ENCODE results near the gene SUMO4.

The SUMO4 gene

DNA sequence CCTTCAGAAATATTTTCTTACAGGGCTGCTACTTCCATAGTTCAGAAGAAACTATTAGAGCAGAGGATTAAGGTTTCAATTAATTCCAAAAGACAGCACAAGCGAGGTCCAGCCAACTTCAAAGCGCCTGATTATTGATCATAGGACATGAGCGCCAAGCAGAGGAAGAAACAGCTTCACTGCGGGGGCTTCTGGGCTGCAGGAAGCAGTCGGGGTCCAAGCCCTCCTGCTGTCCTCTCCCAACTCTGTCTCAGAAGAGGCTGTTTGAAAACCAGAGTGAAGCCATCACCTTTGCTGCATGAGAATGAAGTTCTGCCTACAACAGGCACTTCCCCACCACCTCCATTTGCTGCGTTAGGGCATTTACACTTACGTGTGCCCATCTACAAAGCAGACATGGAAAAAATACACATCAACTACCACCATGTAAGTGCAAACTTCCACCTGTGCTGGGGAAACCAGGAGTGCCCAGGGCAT, 23.9 kb downstream of the SUMO4 start:
- CTCF ChIA-PET, result no interaction called here
- POLR2A ChIA-PET (ENCODE audit: low non-redundant PET), result no interaction called here
- TF ChIP-seq, protein P1, sequence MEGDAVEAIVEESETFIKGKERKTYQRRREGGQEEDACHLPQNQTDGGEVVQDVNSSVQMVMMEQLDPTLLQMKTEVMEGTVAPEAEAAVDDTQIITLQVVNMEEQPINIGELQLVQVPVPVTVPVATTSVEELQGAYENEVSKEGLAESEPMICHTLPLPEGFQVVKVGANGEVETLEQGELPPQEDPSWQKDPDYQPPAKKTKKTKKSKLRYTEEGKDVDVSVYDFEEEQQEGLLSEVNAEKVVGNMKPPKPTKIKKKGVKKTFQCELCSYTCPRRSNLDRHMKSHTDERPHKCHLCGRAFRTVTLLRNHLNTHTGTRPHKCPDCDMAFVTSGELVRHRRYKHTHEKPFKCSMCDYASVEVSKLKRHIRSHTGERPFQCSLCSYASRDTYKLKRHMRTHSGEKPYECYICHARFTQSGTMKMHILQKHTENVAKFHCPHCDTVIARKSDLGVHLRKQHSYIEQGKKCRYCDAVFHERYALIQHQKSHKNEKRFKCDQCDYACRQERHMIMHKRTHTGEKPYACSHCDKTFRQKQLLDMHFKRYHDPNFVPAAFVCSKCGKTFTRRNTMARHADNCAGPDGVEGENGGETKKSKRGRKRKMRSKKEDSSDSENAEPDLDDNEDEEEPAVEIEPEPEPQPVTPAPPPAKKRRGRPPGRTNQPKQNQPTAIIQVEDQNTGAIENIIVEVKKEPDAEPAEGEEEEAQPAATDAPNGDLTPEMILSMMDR (conservative IDR thresholded peaks at IDR 0.05; ENCODE audit: low read depth), result no peak
- no peak for DNase-seq (ENCODE audit: low spot score)
- no peak overlapping the region for H3K27ac ChIP-seq

DNA sequence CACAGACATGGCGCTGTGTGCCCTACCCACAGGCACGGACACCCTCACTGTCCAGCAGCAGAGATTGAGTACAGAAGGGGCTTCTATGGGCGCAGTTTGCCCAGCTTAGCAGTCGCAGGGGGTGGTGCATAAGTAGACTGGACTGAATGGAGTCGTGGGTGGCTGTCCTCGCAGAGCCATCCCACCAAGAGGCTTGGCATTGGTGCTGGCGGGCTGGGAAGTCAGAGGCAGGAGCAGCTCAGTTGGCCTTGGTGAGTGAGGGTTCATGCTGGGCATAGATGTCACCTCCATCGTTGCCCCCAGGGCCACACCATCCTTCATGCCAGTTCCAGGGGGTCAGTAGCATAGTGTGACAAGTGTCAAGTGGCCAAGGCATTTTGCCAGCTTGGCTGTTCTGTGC, 25.2 kb downstream of the SUMO4 start:
- ChIA-PET POLR2A (ENCODE audit: low non-redundant PET) (no interaction called here), CTCF (interaction anchor here (0.7 kb wide), 1 partner anchor 9 kb away, joined by 3 read pairs; no protein-coding TSS in a partner anchor)
- H3K27ac ChIP-seq, result no peak overlapping the region
- DNase-seq (ENCODE audit: low spot score), result no peak
- TF ChIP-seq, protein P1 (conservative IDR thresholded peaks at IDR 0.05; ENCODE audit: low read depth), result no peak

DNA sequence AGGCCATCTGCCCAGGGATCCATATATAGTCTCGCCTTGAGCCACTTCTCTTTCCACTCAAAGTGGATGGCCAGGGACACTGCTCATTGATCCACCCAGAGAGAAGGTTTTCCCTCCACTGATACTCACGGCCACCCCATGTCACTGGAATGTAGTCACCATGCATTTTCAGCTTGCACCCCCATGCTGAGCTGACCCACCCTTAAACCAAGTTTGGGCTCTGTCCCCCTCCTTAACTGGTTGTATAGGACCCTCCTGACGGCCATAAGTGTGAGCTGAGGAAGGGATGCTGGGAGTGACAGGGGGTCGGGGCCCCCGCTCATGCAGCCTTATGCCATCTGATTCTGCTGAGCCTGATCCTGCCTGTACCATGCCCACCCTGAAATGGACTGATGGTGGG, 25.7 kb downstream of the SUMO4 start:
- TF ChIP-seq, protein P1 (conservative IDR thresholded peaks at IDR 0.05; ENCODE audit: low read depth), result no peak
- CTCF ChIA-PET, result interaction anchor here (0.6 to 0.7 kb wide), 2 partner anchors 8 to 532 kb away, joined by 3 read pairs; no protein-coding TSS in a partner anchor
- no peak overlapping the region for H3K27ac ChIP-seq
- DNase-seq (ENCODE audit: low spot score), result no peak
- POLR2A ChIA-PET (ENCODE audit: low non-redundant PET), result no interaction called here

DNA sequence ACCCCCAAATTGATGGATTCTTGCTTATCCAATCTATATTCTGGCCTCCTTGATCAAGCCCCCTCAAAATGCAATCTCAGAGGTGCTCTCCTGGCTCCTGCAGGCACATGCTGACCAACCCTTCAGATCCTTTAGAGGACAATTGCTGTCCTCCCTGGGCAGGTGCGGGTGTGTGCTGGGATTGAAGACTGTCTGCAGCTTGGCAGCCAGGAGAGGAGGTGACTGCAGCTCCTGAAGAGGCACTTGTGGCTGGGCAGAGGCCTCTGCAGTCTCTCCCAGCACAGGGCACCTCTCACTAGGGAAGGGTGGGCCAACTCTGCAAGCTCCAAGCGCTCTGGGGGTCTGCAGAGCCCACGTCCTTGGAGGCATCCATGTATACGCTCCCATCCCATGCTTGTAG, 28.5 kb downstream of the SUMO4 start:
- ChIA-PET POLR2A (ENCODE audit: low non-redundant PET) (no interaction called here), CTCF (interaction anchor here (0.6 kb wide), 1 partner anchor 181 kb away, joined by 3 read pairs; no protein-coding TSS in a partner anchor)
- no peak overlapping the region for H3K27ac ChIP-seq
- TF ChIP-seq, protein P1 (conservative IDR thresholded peaks at IDR 0.05; ENCODE audit: low read depth), result no peak
- no peak for DNase-seq (ENCODE audit: low spot score)

DNA sequence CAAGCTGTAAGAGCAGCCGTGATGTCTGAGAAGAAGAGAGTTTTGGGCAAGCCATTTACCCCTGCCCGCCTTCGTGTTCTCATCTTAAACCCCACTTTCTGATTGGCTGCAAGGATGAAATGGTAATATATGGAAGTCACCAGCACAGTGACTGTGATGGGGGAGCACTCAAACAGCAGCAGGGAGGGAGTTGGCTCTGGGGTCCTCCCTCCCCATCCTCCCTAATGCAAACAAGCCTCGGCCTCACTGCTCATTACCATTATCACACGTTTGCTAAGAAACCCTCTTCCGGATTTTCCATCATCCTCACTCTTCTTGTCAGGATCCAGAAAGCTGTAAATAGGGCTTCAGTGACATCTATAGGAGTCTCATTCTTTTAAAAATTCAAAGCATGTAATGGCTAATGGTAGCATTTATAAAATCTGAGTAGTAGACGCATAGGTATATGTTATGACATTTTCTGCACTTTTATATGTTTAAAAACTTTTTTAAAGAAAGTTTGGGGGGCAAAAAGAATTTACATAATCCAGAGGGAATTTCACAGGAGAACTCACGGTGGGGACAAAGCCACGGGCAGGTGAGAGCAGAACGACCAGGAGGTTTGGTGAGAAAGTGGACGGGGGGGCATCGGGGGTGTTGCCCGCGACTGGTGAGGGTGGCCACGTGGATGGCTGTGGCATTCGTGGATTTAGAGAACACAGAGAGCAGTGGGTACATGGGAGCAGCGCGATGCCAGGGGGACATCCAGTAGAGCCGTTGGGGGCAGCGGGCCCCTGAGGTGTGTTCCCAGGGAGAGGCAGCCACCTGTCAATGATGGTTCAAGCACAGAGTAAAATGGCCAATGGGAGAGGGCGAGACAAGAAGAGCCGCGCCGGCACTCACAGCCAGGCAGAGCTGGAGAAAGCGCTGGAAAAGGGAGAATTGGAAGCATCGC, 29.6 kb downstream of the SUMO4 start:
- POLR2A ChIA-PET (ENCODE audit: low non-redundant PET), result no interaction called here

More for the DNA sequence above, 29.6 kb downstream of the SUMO4 start:
- DNase-seq (ENCODE audit: low spot score), result no peak
- H3K27ac ChIP-seq, result no peak overlapping the region
- CTCF ChIA-PET, result interaction anchor here (0.5 to 0.9 kb wide), 3 partner anchors 104 to 426 kb away, joined by 3 to 4 read pairs (median 3); no protein-coding TSS in a partner anchor
- TF ChIP-seq, protein P1 (conservative IDR thresholded peaks at IDR 0.05; ENCODE audit: low read depth), result no peak

Data from RWPE1 (cell line).